Caco-2 (cell line): ENCODE results near the gene RPL39L. TPM values are rescaled to one million over a fixed set of nuclear protein-coding genes. Genes with fewer than 3 reads are reported as not detected.

ENCODE experiments used
- BruUV-seq: library from RNA; stranded (reverse); fragments of 400-500 nt; replicated peaks from 2 replicates; lab custom pipeline; 2021; lab: Mats Ljungman, UMichigan
- CTCF ChIA-PET: fragments of 300-600 bp; sonication (Branson Sonifier 250); formaldehyde crosslinking; loops from one replicate; lab custom pipeline; 2022; ENCODE audit warnings: antibody characterized with exemption; lab: Charles Lee
- POLR2A ChIA-PET: fragments of 300-600 bp; sonication (Branson Sonifier 250); formaldehyde crosslinking; loops from one replicate; lab custom pipeline; 2022; ENCODE audit warnings: antibody characterized with exemption; lab: Charles Lee
- DNase-seq, 2 experiments: peaks; one replicate each; pipeline versions ENCODE4 v3.0.0 to v3.0.0-alpha.2; 2020 to 2022
- H3K27me3 ChIP-seq: replicated peaks from 2 replicates; pipeline ENCODE4 v1.6.0; 2011; ENCODE audit warnings: low read length; ENCODE audit not compliant: control insufficient read depth, insufficient read depth
- H3K36me3 ChIP-seq: 2 replicates; pipeline ENCODE4 v1.5.1; 2011; ENCODE audit warnings: low read length; ENCODE audit not compliant: control insufficient read depth, insufficient read depth
- H3K4me1 ChIP-seq: fragments of 250-450 bp; sonication (Bioruptor Pico); 2 replicates; pipeline ENCODE4 v1.5.1; 2020; ENCODE audit warnings: mild to moderate bottlenecking
- H3K4me3 ChIP-seq: 2 replicates; pipeline ENCODE4 v1.5.1; 2011; ENCODE audit warnings: low read depth, mild to moderate bottlenecking, control low read depth, low read length
- H3K9me3 ChIP-seq: fragments of 250-450 bp; sonication (Bioruptor Pico); 2 replicates; pipeline ENCODE4 v1.5.1; 2020; ENCODE audit warnings: mild to moderate bottlenecking, moderate library complexity
- H3K27ac Mint-ChIP-seq: one replicate; pipeline ENCODE4 v1.8.0; 2022; ENCODE audit warnings: mixed read lengths; ENCODE audit not compliant: unreplicated experiment
- H3K27me3 Mint-ChIP-seq: one replicate; pipeline ENCODE4 v1.8.0; 2022; ENCODE audit warnings: mixed read lengths; ENCODE audit not compliant: insufficient read depth, unreplicated experiment
- H3K36me3 Mint-ChIP-seq: one replicate; pipeline ENCODE4 v1.8.0; 2022; ENCODE audit warnings: mild to moderate bottlenecking, mixed read lengths; ENCODE audit not compliant: insufficient read depth, unreplicated experiment
- H3K4me1 Mint-ChIP-seq: one replicate; pipeline ENCODE4 v1.8.0; 2022; ENCODE audit warnings: low read depth, mixed read lengths; ENCODE audit not compliant: unreplicated experiment
- H3K4me3 Mint-ChIP-seq: one replicate; pipeline ENCODE4 v1.8.0; 2022; ENCODE audit warnings: mild to moderate bottlenecking, moderate library complexity, mixed read lengths; ENCODE audit not compliant: unreplicated experiment
- H3K9me3 Mint-ChIP-seq: one replicate; pipeline ENCODE4 v1.8.0; 2022; ENCODE audit warnings: mixed read lengths; ENCODE audit not compliant: unreplicated experiment
- intact Hi-C: fragments of 100-400 bp; cut with micrococcal nuclease; formaldehyde crosslinking; loops from one replicate; pipeline ENCODE4 v1.10.0; 2022; ENCODE audit not compliant: unreplicated experiment
- total RNA-seq: library from RNA; stranded (reverse); gene quantifications from 2 replicates; pipeline ENCODE4 v1.2.3, GENCODE V29; 2022
- TF ChIP-seq, protein P1 (sequence below), 2 experiments: fragments of 200-600 bp in 1 of 2; IDR thresholded peaks; 1 replicate in 1 of 2; 2 replicates in 1 of 2; pipeline versions ENCODE4 v1.5.1 to v1.8.0; 2011 to 2022; ENCODE audit warnings: antibody characterized with exemption in 1 of 2, control low read depth in 1 of 2, inconsistent platforms in 1 of 2, low read depth in 1 of 2, low read length in 1 of 2, mild to moderate bottlenecking in 1 of 2, moderate library complexity in 1 of 2; ENCODE audit not compliant: insufficient read depth in 1 of 2, severe bottlenecking in 1 of 2, unreplicated experiment in 1 of 2

Gene RPL39L
- total RNA-seq, 1 experiment from 2014 or later = 1.8 TPM

DNA sequence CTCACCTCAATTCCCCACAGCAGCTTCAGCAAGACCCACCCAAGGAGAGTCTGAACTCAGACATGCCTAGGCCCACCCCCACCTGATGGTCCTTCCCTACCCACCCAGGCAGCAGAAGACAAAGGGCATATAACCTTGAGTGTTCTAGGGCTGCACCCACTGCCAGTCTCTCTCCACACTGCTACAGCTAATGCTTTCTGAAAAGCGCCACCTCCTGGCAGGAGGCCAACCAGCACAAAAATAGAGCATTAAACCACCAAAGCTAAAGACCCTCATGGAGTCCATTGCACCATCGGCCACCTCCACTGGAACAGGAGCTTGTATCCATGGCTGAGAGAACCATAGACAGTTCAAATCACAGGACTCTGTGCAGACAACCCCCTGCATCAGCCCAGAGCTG lies 11.3 kb upstream of the RPL39L start:
- H3K27ac Mint-ChIP-seq = no peak overlapping the region
- H3K36me3 ChIP-seq = no peaks in the 10 kb centered on the region
- peaks cover 12% of the 10 kb centered on the region for H3K27me3 Mint-ChIP-seq
- POLR2A ChIA-PET = no interaction called here
- peaks cover 11% of the 10 kb centered on the region for H3K9me3 Mint-ChIP-seq
- no peaks in the 10 kb centered on the region for H3K36me3 Mint-ChIP-seq
- intact Hi-C loops = no loop called here
- no peaks in the 10 kb centered on the region for H3K4me1 ChIP-seq
- H3K27me3 ChIP-seq = no peaks in the 10 kb centered on the region
- CTCF ChIA-PET = interaction anchor here (1.0 to 1.6 kb wide), 5 partner anchors 15 to 301 kb away, joined by 3 to 7 read pairs (median 3); no protein-coding TSS in a partner anchor
- H3K4me3 Mint-ChIP-seq = no peak overlapping the region
- peaks cover 4% of the 10 kb centered on the region; the same call in 1 of the 2 replicates for H3K9me3 ChIP-seq
- BruUV-seq = no TSS peak
- TF ChIP-seq, protein P1, sequence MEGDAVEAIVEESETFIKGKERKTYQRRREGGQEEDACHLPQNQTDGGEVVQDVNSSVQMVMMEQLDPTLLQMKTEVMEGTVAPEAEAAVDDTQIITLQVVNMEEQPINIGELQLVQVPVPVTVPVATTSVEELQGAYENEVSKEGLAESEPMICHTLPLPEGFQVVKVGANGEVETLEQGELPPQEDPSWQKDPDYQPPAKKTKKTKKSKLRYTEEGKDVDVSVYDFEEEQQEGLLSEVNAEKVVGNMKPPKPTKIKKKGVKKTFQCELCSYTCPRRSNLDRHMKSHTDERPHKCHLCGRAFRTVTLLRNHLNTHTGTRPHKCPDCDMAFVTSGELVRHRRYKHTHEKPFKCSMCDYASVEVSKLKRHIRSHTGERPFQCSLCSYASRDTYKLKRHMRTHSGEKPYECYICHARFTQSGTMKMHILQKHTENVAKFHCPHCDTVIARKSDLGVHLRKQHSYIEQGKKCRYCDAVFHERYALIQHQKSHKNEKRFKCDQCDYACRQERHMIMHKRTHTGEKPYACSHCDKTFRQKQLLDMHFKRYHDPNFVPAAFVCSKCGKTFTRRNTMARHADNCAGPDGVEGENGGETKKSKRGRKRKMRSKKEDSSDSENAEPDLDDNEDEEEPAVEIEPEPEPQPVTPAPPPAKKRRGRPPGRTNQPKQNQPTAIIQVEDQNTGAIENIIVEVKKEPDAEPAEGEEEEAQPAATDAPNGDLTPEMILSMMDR (IDR thresholded peaks at IDR 0.05; ENCODE audit: insufficient read depth in 1 of 2, low read depth in 1 of 2, low read length in 1 of 2, severe bottlenecking in 1 of 2, unreplicated experiment in 1 of 2) = no peak
- H3K4me1 Mint-ChIP-seq = no peaks in the 10 kb centered on the region
- peak in 1 of 2 experiments; percentile 36 for DNase-seq
- no peak overlapping the region for H3K4me3 ChIP-seq

DNA sequence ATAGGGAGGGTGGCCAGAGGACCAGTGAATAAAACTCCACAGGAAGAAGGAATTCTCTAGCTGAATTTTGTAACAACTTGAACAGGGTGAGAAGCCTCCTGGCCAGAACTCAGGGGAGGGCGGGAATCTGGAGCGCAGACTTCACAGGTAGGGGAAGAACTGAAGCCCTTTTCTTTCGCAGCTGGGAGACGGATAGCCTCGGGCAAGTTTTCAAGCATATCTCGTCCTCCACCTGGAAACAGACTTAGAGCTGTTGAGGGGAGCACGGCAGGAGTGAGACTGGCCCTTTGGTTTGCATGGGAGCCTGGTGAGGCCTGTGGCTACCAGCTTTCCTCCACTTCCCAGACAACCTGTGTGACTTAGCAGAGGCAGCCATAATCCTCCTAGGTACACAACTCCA lies 10.9 kb upstream of the RPL39L start:
- intact Hi-C loops = no loop called here
- Mint-ChIP-seq H3K27me3 (peaks cover 12% of the 10 kb centered on the region), H3K27ac (no peak overlapping the region), H3K4me1 (no peaks in the 10 kb centered on the region), H3K9me3 (peaks cover 12% of the 10 kb centered on the region), H3K36me3 (no peaks in the 10 kb centered on the region), H3K4me3 (no peak overlapping the region)
- no peak for DNase-seq
- TF ChIP-seq, protein P1 (IDR thresholded peaks at IDR 0.05; ENCODE audit: insufficient read depth in 1 of 2, low read depth in 1 of 2, low read length in 1 of 2, severe bottlenecking in 1 of 2, unreplicated experiment in 1 of 2) = no peak
- BruUV-seq = no TSS peak
- ChIA-PET POLR2A (no interaction called here), CTCF (interaction anchor here (0.6 to 1.6 kb wide), 5 partner anchors 9 to 208 kb away, joined by 3 to 7 read pairs (median 6); no protein-coding TSS in a partner anchor)
- Histone ChIP-seq H3K4me3 (no peak overlapping the region), H3K36me3 (no peaks in the 10 kb centered on the region), H3K4me1 (no peaks in the 10 kb centered on the region), H3K9me3 (peaks cover 8% of the 10 kb centered on the region), H3K27me3 (no peaks in the 10 kb centered on the region)

DNA sequence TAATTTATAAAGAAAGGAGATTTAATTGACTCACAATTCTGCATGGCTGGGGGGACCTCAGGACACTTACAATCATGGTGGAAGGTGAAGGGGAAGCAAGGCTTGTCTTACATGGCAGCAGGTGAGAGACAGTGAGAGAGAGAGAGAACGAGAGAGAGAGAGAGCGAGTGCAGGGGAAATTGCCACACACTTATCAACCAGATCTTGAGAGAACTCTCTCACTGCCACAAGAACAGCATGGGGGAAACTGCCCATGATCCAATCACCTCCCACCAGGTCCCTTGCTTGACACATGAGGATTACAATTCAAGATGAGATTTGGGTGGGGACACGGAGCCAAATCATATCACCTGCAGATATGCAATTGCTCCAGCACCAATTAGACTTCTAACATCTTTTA lies 7.1 kb upstream of the RPL39L start:
- H3K9me3 ChIP-seq = peaks cover 17% of the 10 kb centered on the region
- intact Hi-C loops = no loop called here
- no peak for DNase-seq
- Mint-ChIP-seq H3K36me3 (no peaks in the 10 kb centered on the region), H3K4me1 (no peaks in the 10 kb centered on the region), H3K27me3 (peaks cover 2% of the 10 kb centered on the region), H3K27ac (no peak overlapping the region), H3K4me3 (no peak overlapping the region), H3K9me3 (peaks cover 30% of the 10 kb centered on the region)
- BruUV-seq = no TSS peak
- H3K4me1 ChIP-seq = no peaks in the 10 kb centered on the region
- no peaks in the 10 kb centered on the region for H3K27me3 ChIP-seq
- TF ChIP-seq, protein P1 (IDR thresholded peaks at IDR 0.05; ENCODE audit: insufficient read depth in 1 of 2, low read depth in 1 of 2, low read length in 1 of 2, severe bottlenecking in 1 of 2, unreplicated experiment in 1 of 2) = no peak
- no peaks in the 10 kb centered on the region for H3K36me3 ChIP-seq
- CTCF ChIA-PET = no interaction called here
- H3K4me3 ChIP-seq = no peak overlapping the region
- POLR2A ChIA-PET = no interaction called here
